ENCODE results near the gene CPNE5. TPM values are rescaled to one million over a fixed set of nuclear protein-coding genes. Genes with fewer than 3 reads are reported as not detected.

The CPNE5 gene
- total RNA-seq, 4 donors from 2014 or later = 9.5 to 33.8 (median 12.2) TPM

DNA sequence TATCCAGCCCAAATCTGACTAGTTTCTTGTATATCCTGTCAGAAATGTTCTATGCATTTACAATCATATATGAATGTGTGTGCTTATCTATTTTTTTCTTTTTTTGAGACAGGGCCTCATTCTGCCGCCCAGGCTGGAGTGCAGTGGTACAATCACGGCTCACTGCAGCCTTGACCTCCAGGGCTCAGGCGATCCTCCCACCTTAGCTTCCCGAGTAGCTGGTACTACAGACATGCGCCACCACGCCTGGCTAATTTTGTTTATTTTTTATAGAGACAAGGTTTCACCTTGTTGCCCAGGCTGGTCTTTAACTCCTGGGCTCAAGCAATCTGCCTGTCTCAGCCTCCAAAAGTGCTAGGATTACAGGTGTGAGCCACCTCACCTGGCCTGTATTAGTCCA, 144.6 kb downstream of the CPNE5 start:
- no peak overlapping the region for H3K27ac ChIP-seq
- no peaks in the 10 kb centered on the region for H3K36me3 ChIP-seq
- TF ChIP-seq, protein P1, sequence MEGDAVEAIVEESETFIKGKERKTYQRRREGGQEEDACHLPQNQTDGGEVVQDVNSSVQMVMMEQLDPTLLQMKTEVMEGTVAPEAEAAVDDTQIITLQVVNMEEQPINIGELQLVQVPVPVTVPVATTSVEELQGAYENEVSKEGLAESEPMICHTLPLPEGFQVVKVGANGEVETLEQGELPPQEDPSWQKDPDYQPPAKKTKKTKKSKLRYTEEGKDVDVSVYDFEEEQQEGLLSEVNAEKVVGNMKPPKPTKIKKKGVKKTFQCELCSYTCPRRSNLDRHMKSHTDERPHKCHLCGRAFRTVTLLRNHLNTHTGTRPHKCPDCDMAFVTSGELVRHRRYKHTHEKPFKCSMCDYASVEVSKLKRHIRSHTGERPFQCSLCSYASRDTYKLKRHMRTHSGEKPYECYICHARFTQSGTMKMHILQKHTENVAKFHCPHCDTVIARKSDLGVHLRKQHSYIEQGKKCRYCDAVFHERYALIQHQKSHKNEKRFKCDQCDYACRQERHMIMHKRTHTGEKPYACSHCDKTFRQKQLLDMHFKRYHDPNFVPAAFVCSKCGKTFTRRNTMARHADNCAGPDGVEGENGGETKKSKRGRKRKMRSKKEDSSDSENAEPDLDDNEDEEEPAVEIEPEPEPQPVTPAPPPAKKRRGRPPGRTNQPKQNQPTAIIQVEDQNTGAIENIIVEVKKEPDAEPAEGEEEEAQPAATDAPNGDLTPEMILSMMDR (IDR thresholded peaks at IDR 0.05) = no peak
- no peak for TF ChIP-seq POLR2A (IDR thresholded peaks at IDR 0.05)
- no peaks in the 10 kb centered on the region for H3K4me1 ChIP-seq
- no peaks in the 10 kb centered on the region for H3K27me3 ChIP-seq
- no peak for DNase-seq
- intact Hi-C loops (cut with DNase I; ENCODE audit: low total_unique reads) = no loop called here
- no peaks in the 10 kb centered on the region for H3K9me3 ChIP-seq
- H3K4me3 ChIP-seq = no peak overlapping the region

DNA sequence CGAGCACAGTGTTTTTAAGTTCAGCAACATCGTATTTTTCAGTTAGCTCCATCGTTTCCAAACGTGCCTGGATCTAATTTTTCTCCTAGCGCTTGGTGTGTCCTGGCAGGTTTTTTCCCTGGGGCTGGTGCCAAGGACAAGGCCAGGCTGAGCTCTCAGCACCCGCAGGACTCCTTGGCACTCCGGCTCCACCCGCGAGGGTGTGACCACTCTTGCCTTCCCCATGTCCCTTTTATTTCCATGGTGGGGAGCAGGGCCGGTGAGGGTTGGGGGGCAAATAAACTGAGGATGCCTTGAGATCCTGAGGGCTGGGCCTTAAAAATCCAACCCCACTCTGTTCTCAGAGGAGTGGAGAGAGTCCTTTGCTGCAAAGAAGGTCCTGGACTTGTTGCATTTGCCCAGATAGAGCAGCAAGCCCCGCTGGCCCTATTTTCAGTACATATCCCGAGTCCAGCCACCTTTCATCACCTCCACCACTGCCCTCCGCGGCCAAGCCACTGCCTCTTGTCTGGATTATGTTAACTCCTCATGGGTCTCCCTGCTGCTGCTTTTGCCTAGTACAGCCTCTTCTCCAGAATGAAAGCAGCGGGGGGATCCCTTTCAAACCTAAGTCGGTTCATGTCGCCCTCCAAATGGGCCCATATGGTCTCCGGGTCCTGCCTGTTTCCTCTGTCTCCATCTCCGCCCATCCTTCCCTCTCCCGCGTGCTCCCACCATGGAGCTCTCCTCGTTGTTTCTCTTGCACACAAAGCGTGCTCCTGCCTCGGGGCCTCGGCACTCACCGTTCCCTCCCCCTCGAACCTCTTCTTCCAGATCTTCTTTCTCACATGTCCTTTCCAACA, 146.2 kb downstream of the CPNE5 start:
- intact Hi-C loops (cut with DNase I; ENCODE audit: low total_unique reads) = no loop called here
- TF ChIP-seq POLR2A (IDR thresholded peaks at IDR 0.05) = no peak
- TF ChIP-seq, protein P1 (IDR thresholded peaks at IDR 0.05) = no peak
- no peak for DNase-seq

DNA sequence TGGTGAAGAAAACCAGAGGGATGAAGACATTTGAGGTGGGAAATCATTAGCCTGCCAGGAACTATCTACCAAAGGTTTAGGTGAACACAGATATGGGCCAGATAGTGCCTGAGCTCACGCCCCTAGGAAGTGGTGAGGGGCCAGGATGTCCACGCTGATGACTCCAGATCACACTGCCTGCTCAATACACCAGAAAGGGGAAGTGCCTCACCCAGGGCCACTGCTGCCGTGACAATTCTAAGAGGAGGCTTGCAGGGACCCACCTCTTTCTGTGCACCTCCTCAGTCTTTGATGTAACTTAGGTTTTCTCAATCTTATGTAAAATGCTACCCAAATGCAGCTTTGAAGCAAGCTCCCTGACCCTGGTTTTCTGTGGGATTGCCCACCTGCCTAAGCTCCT, 147.0 kb downstream of the CPNE5 start:
- no peak for DNase-seq
- Histone ChIP-seq H3K4me3 (no peak overlapping the region), H3K4me1 (no peaks in the 10 kb centered on the region), H3K36me3 (no peaks in the 10 kb centered on the region), H3K9me3 (no peaks in the 10 kb centered on the region), H3K27me3 (no peaks in the 10 kb centered on the region), H3K27ac (no peak overlapping the region)
- intact Hi-C loops (cut with DNase I; ENCODE audit: low total_unique reads) = no loop called here
- TF ChIP-seq, protein P1 (IDR thresholded peaks at IDR 0.05) = no peak
- TF ChIP-seq POLR2A (IDR thresholded peaks at IDR 0.05) = no peak

More for the DNA sequence above, 146.2 kb downstream of the CPNE5 start:
- Histone ChIP-seq H3K36me3 (no peaks in the 10 kb centered on the region), H3K27ac (no peak overlapping the region), H3K9me3 (no peaks in the 10 kb centered on the region), H3K4me1 (no peaks in the 10 kb centered on the region), H3K27me3 (no peaks in the 10 kb centered on the region), H3K4me3 (no peak overlapping the region)

DNA sequence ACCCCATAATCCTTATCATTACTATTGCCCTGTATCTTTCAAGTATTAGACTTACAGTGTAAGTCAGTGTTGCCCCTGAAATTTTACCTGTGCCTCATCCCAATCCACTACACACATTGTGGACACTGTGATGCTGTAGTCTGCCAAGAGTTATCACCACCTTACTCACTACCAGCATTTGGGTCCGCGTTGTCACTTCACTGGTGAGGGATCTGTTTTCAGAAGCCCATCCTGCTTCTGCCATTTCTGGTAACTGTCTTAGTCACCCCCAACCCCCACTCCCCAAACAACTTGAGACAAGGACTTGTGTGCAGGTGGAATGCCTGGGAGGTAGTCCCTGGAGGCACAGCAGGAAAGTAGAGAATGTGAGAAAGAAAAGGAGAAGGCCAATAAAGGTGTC, 147.6 kb downstream of the CPNE5 start:
- Histone ChIP-seq H3K4me1 (no peaks in the 10 kb centered on the region), H3K36me3 (no peaks in the 10 kb centered on the region), H3K27me3 (no peaks in the 10 kb centered on the region), H3K4me3 (no peak overlapping the region), H3K9me3 (no peaks in the 10 kb centered on the region), H3K27ac (no peak overlapping the region)
- intact Hi-C loops (cut with DNase I; ENCODE audit: low total_unique reads) = no loop called here
- TF ChIP-seq, protein P1 (IDR thresholded peaks at IDR 0.05) = no peak
- TF ChIP-seq POLR2A (IDR thresholded peaks at IDR 0.05) = no peak
- DNase-seq = no peak

DNA sequence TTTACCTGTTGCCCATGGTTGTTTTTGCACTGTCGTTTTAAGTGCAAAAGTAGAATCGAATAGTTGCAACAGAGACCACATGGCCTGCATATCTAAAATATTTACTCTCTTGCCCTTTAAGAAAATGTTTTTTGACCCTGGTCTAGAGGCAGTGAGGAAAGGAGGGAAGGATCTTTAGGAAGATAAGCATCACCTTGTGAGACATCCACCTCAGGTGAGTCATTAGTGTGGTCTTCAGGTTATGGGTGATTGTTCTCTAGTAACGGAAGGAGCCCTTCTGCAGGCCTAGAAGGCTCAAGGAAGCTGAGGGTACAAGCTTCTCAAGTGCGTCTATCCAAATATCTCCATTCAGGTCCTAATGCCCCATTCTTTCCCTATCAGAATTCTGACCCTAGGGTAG, 148.2 kb downstream of the CPNE5 start:
- TF ChIP-seq, protein P1 (IDR thresholded peaks at IDR 0.05) = no peak
- no peak for TF ChIP-seq POLR2A (IDR thresholded peaks at IDR 0.05)
- intact Hi-C loops (cut with DNase I; ENCODE audit: low total_unique reads) = no loop called here
- DNase-seq = no peak
- H3K9me3 ChIP-seq = no peaks in the 10 kb centered on the region
- H3K4me1 ChIP-seq = no peaks in the 10 kb centered on the region
- H3K36me3 ChIP-seq = no peaks in the 10 kb centered on the region
- H3K27me3 ChIP-seq = no peaks in the 10 kb centered on the region
- no peak overlapping the region for H3K4me3 ChIP-seq
- H3K27ac ChIP-seq = no peak overlapping the region

Data from uterus (tissue), 4 donors.